Stimulated activated CD4-positive, alpha-beta T cell treated with anti-CD3 and anti-CD28 coated beads, TNF-alpha, amount 100 ng/mL, for 1 hour (primary cell): ENCODE measurements around the gene APOBEC3F.
A peak's percentile ranks its signal among the peaks of the same experiment; 100 is the strongest.

Source experiments
- DNase-seq, 3 donors: peaks; one replicate each; pipeline ENCODE4 v3.0.0-alpha.2; 2020; ENCODE audit warnings: low read depth in 3 of 3, low spot score in 1 of 3

APOBEC3F gene

DNA sequence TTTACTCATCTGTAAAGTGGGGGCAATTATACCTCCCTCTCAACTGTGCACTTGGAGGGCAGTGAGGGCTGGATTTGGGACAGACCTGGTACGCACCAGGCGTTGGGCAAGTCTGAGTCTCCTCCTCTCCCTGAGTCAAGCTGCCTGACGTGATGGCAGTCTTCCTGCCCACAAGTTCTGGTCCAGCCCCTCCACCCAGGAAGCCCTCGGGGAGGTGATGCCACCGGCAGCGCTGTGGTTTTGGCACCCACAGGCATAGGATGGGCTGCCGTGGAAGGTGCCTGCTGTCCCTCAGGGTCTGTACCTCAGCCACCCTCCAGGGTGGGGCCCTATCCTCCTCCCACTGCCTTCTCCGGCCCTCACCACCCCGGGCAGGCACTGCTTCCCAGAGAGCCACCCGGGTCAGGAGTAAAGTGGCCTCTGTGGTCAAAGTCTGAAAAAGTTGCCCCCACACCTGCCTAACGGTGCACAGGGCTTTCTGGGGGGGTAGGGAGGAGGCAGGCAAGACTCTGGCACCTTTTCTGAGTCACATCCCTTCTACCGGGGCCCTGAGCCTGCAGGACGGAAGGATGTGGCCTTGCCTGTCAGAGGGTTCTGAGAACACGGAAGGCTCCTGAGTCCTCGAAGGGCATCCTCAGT is 49.9 kb downstream of the APOBEC3F start:
- peak; percentile 35 to 79 (median 67) for DNase-seq

DNA sequence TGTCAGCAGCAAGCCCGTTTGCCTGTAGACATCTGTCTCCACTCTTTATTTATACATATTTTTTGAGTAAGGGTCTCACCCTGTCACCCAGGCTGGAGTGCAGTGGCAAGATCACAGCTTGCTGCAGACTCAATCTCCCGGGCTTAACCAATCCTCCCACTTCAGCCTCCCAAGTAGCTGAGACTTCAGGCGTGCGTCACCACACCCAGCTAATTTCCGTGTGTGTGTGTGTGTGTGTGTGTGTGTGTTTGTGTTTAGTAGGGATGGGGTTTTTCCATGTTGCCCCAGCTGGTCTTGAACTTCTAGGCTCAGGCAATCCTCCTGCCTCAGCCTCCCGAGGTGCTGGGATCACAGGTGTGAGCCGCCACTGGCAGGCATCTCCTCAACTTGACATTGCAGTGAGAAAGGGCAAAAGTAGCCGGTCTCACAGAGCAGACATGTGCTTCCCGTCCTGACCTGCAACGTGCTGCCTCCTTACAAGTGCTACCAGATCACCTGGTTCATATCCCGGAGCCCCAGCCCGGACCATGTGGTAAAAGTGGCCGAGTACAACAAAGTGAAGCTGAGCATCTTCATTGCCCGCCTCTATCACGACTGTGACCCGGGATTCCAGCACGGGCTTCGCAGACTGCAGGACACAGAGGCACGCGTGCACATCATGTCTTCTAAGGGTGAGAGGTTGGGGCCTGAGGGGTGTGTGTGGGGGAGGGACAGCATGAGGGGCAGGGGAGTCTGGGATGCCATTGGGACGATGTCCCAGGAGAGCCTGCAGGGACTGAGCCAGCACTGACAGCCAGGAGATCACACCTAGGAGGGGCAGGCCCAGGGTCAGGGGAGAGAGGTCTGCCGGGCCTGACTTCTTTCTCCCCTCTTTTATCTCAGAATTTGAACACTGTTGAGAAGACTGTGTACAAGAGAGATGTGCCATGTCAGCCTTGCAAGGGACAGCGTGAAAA is 50.7 kb downstream of the APOBEC3F start:
- no peak for DNase-seq

DNA sequence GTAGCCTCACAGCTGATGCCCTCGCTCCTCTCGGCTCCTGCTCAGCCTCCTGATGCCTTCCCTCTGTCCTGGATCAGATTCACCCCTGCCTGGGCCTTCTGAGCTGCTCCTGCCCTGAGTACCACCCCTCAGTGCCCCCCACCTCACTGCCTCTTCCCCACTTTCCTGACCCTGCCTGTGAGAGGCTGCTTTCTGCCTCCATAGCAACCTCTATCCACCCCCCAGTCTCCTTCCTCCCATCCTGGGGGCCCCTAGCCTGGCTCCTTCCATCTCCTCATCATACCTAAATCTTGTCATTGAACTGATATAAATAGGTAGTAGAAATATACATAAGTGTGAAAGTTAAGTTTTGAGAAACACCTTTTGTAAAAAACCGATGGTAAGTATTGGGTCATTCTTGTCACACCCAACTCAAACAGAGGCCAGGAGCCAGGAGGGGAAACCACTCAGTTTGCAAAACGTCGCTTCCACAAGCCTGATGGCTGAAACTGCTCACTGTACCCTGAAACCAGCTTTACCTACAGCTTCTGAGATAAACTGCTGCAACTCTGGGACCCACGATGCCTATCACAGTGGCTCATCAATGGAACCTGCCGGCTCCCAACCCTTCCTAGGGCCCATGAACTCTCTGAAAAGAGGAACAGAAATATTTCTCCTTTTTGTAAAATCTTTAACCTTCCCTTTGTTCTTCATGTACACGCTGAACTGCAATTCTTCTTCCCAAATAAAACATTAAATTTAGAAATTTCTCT is 51.6 kb downstream of the APOBEC3F start:
- no peak for DNase-seq

DNA sequence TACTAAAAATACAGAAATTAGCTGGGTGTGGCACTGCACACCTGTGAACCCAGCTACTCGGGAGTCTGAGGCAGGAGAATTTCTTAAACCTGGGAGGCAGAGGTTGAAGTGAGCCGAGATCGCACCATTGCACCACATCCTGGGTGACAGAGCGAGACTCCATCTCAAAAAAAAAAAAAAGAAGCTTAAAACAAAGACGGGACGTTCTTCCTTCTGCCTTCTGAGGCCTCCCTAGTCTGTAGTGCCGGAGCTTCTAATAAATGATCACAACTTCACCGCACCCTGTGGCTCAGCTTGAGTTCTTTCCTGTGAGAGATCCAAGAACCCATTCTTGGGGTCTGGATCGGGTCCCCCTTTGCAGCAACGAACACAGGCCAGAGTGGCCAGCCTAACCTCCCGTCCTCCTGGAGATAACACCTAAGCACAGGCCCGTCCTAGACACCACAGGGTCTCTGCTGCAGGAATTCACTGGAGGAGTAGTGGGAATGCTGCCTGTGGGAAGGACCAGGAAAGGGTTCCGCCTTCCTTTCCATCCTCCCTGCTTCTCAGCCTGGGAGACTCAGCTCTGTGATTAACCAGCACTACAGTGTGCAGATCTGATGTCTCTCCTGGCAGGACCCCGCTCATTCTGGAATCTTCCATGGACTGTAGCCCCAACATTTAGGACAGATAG is 54.2 kb downstream of the APOBEC3F start:
- no peak for DNase-seq

DNA sequence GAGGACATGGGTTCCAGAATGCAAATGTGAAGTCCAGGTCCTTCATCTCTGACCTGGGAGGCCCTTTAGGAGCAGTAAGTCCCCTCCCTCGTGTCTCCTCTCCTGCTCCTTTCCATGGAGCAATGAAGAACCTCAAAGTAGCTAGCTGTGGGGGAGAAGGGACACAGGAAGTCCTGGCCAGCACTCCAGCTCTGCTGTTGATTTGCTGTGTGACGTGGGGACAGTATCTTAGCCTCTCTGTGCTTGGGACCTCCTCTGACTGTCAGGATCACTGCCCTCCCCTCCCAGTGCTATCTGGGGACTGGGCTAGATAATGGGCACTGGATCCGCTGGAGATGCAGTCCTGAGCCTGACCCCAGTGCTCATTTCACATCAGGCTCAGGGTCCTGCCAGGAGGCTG is 55.3 kb downstream of the APOBEC3F start:
- no peak for DNase-seq

DNA sequence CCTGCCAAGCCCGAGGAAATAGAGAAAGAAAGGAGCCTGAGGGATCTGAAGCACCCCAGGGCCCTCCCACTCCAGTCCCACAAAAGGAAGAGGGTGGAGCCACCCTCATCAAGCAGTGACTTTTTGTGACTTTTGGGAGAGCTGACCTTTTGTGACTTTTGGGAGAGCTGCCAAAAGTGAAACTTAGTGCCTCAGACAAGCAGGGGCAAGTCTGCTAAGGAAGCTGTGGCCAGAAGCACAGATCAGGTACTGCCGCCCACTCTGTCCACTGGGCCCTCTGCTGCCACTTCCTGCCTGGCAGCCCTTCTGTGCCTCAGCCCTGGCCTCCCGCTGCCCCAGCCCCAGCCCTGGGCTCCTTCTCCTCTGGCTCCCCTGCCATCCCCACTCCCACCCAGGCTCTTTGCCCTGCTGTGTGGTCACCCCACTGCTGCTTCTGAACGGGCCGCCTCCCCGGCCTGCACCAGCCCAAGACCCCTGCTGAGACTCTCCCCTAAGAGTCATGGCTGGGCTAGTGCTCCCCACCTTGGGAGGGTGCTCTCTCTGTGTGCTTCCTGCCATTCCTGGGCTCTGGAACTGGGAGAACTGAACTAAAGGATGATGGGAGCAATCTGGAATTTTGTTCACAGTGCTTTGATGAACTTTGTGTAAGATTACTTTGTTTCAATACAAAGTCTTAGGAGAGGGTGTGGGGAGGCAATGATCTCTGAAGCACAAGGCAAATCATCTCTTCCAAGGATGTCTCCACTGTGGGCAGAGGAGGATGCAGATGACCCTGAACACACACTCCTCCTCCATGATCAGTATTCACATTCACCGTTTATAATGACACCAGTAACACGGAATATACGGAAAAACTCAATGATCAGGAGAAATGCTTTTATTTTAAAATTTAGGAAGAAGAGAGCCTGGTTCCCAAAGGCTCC is 56.7 kb downstream of the APOBEC3F start, which contains the start of gene APOBEC3H:
TSS of gene APOBEC3H (plus strand) at position 147 of the 923 bp plus-strand sequence. CDS start 3,035 bp downstream, outside the sequence.
- no peak for DNase-seq

DNA sequence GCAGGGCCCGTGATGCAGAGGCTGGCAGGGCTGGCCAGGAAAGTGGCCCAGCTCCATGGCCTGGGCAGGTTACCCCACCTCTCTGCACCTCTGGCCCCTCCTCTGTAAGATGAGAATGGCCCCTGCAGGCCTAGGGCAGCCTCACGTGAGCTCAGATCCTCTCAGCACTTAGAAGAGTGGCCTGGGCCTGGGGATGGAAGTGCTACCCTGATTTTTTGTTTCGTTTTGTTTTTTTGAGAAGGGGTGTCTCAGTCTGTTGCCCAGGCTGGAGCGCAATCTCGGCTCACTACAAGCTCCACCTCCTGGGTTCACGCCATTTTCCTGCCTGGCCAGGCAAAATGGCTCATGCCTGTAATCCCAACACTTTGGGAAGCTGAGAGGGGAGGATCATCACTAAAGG is 57.4 kb downstream of the APOBEC3F start:
- DNase-seq, result no peak

DNA sequence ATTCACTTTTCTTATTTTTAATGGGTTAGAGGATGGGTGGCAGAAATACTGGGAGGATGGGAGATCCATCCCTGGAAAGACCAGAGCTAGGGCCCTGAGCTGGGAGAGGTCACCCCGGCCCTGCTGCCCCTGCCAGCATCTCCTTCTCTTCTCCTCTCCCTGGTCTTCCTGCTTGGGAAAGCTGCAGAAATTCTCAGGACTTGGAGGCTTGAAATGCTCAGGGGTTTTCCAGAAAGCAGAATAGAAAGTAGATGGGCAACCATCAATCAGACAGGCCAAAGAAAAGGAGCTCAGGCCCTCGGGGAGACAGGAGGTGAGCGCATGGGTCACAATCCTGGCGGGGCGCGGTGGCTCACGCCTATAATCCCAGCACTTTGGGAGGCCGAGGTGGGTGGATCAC is 57.9 kb downstream of the APOBEC3F start:
- no peak for DNase-seq

DNA sequence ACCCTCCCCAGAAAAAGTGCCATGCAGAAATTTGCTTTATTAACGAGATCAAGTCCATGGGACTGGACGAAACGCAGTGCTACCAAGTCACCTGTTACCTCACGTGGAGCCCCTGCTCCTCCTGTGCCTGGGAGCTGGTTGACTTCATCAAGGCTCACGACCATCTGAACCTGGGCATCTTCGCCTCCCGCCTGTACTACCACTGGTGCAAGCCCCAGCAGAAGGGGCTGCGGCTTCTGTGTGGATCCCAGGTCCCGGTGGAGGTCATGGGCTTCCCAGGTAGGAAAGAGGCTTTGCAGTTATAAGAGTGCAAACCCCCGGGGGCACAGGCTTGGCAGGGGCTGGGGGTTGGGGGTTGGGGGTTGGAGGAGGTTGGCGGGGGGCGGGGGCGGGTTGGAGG is 60.6 kb downstream of the APOBEC3F start:
- no peak for DNase-seq

DNA sequence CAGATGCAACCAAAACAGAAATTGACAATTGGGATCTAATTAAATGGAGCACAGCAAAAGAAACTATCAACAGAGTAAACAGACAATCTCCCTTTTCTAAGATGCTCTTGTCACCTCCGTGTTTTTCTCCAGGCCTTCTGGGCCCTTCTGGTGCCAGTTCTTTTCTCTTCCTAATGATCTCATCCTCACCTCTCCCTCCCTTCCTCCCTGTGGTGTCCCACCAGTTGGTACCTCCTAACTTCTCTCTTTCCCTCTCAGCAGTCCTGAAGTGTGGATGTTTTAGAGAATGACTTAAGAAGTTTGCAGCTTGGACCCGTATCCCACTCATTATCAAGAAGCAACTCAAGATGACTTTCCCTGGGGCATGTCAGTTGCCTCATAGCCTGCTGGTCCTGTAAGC is 62.8 kb downstream of the APOBEC3F start:
- DNase-seq, result no peak
